NCI-H2227 (cell line): Measurements from ENCODE around the gene SI.
A peak's percentile ranks its signal among the peaks of the same experiment; 100 is the strongest.

Experiments
- DNase-seq: peaks from one replicate; lab custom pipeline; 2025; ENCODE audit not compliant: unreplicated experiment; lab: John Stamatoyannopoulos, UW

SI gene

GRCh38 chr3:165078293-165078692 lies at the start of gene SI:
SI (minus strand) TSS chr3:165078496; CDS start chr3:165076012, 2,484 bp downstream.
- DNase-seq = no peak

- no peak for DNase-seq
These were observed 47.5 kb upstream of the SI start for GRCh38 chr3:165125836-165126235.

GRCh38 chr3:165111401-165111800 lies 33.1 kb upstream of the SI start:
- DNase-seq = no peak

DNA sequence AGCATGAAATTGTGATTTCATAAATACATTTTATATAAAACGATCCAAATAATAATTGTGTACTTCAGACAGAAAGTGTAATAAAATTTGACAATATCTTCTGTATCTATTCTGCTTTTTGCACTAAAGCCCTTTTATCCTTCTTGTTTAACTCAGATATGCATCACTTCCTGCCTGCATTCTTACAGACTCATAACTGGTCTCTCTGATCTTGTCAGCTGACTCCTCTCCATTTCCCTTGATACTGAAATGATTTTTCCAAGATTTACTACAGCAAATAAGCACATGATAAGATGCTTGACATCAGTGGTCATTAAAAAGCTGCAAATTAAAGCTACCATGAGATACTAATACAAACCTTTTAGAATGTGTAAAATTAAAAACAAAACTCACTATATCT lies 25.3 kb upstream of the SI start:
- no peak for DNase-seq

DNA sequence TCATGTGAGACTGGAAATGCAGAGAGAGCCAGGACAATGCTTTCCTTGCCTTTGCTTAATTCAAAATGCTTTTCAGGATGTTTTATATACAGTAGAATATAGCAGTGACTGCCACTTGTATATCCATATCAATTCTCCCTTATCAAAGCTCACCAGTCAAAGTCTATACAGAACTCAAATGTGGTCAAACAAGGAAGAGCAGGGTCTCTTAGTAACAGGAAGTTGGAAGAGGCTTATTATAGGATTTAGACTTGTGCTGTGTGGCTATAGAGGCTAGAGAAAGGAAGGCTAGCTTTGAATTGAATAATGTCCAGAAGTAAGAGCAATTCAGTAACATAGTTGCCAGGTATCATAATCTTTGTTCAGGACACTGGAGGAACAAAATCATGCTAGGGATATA lies 4.4 kb upstream of the SI start:
- DNase-seq = no peak

GRCh38 chr3:165081183-165081582 lies 2.9 kb upstream of the SI start:
- DNase-seq = no peak

- no peak for DNase-seq
These were observed 2.6 kb downstream of the SI start for GRCh38 chr3:165075695-165076094.

DNA sequence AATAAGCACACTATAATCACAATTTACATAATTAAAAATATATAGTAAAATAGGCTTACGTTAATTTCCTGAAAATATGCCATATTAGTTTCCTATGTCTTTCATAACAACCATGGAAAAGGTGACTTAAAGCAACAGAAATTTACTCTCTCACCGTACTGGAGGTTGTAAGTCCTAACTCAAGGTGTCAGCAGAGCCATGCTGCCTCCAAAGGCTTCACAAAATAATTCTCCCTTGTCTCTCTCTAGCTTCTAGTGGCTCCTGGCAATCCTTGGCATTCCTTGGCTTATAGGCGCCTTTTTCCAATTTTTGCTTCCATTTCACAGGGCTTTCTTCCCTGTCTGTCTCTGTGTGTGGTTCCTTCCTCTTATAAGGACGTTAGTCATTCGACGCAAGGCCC lies 7.6 kb downstream of the SI start:
- DNase-seq = no peak

- no peak for DNase-seq
These were observed 21.8 kb downstream of the SI start for GRCh38 chr3:165056510-165056909.

GRCh38 chr3:165040186-165040585 lies 38.1 kb downstream of the SI start:
- DNase-seq = no peak

DNA sequence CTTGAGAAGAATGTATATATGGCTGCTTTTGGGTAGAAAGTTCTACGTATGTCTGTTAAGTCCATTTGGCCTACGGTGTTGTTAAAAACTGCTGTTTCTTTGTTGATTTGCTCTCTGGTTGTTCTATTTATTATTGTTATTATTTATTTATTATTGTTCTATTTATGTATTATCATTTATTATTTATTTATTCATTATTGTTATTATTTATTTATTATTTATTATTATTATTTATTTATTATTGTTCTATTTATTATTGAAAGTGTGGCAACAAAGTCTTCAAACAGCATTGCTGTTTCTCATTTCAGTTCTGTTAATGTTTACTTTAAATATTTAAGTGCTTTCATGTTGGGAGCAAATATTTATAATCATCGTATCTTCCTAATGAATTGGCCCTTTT lies 66.7 kb downstream of the SI start:
- no peak for DNase-seq

GRCh38 chr3:164984947-164985346 lies 93.3 kb downstream of the SI start:
- no peak for DNase-seq

DNA sequence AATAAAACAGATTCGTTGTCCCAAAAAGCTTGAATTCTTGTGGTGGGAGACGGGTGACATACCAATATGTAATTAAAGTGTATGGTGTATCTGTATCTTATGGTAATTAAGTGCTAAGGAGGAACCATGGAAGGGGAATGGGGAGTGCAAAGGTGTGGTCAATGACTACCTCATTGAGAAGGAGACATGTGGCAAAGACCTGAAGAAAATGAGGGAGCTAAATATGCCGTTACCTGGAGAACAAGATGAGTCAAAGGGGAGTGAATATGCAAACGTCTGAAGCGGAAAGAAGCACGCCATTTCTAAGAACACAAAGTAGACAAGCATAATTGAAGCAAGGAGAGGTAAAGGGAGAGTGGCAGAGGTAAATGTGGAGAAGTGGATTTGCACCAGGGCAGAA lies 115.7 kb downstream of the SI start:
- no peak for DNase-seq

- DNase-seq = no peak
These were observed 125.3 kb downstream of the SI start for GRCh38 chr3:164952966-164953365.

GRCh38 chr3:164951403-164951802 lies 126.9 kb downstream of the SI start:
- peak; percentile 0 for DNase-seq

DNA sequence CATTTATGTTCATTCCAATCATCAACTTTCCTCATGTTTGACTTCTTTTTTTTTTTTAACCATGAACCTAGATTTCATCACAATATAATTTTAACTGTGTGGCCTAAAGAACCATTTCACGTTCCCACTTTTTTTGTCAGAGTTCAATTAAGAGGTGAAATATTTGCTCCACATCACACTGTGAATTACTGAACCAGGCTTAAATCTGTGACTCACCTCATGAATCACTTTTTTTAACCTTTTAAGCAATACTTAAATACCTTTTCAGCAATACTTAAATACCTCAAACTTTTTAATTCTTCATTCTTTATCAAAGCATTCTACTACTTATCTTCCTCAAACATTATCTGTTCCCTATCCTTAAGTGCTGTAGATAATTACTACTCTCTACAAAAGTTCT lies 137.6 kb downstream of the SI start:
- DNase-seq = no peak

GRCh38 chr3:164929642-164930041 lies 148.7 kb downstream of the SI start:
- no peak for DNase-seq
